NCI-H82 treated with DMSO at 0.1 percent for 48 hours (cell line): ENCODE data around the gene SLC13A5.
"Not testable (repeated sequence)": the region's sequence is repeated elsewhere in the genome, so short reads cannot be mapped to it uniquely, and the experiment has no call there.

Source experiments
- DNase-seq: peaks from one replicate; lab custom pipeline; 2025; ENCODE audit not compliant: unreplicated experiment; lab: John Stamatoyannopoulos, UW

The SLC13A5 gene

GRCh38 chr17:6711081-6711674, 2.0 kb downstream of the SLC13A5 start:
- no peak for DNase-seq

GRCh38 chr17:6710317-6710716, 2.9 kb downstream of the SLC13A5 start:
- peak; percentile 17 for DNase-seq

- no peak for DNase-seq
These were observed 4.7 kb downstream of the SLC13A5 start for GRCh38 chr17:6708357-6708961.

- no peak for DNase-seq
These were observed 6.2 kb downstream of the SLC13A5 start for GRCh38 chr17:6706996-6707395.

- DNase-seq, result no peak
These were observed 6.7 kb downstream of the SLC13A5 start for GRCh38 chr17:6706499-6706898.

GRCh38 chr17:6704470-6705052, 8.6 kb downstream of the SLC13A5 start:
- DNase-seq, result no peak

GRCh38 chr17:6703751-6704150, 9.4 kb downstream of the SLC13A5 start:
- no peak for DNase-seq

- DNase-seq, result no peak
These were observed 10.5 kb downstream of the SLC13A5 start for GRCh38 chr17:6702567-6703215.

- peak; percentile 6 for DNase-seq
These were observed 11.4 kb downstream of the SLC13A5 start for GRCh38 chr17:6701719-6702118.

- no peak for DNase-seq
These were observed 12.2 kb downstream of the SLC13A5 start for GRCh38 chr17:6700948-6701307.

- no peak for DNase-seq
These were observed 12.9 kb downstream of the SLC13A5 start for GRCh38 chr17:6699997-6700947.

GRCh38 chr17:6698004-6698403, 15.2 kb downstream of the SLC13A5 start:
- DNase-seq, result no peak

GRCh38 chr17:6696906-6697305, 16.3 kb downstream of the SLC13A5 start:
- no peak for DNase-seq

GRCh38 chr17:6695565-6695964, 17.6 kb downstream of the SLC13A5 start:
- no peak for DNase-seq

- DNase-seq, result no peak
These were observed 18.1 kb downstream of the SLC13A5 start for GRCh38 chr17:6695051-6695450.

- not testable (repeated sequence) for DNase-seq
These were observed 21.2 kb downstream of the SLC13A5 start for GRCh38 chr17:6691958-6692357.

- no peak for DNase-seq
These were observed 21.6 kb downstream of the SLC13A5 start for GRCh38 chr17:6691546-6691945.

GRCh38 chr17:6690641-6691040, 22.5 kb downstream of the SLC13A5 start:
- no peak for DNase-seq

- no peak for DNase-seq
These were observed 24.2 kb downstream of the SLC13A5 start for GRCh38 chr17:6688944-6689343.

GRCh38 chr17:6686026-6686425, 27.1 kb downstream of the SLC13A5 start:
- DNase-seq, result no peak
